IPS DF 4.7 (cell line): ENCODE results near the gene UHRF2.
"Not testable (repeated sequence)": the region's sequence is repeated elsewhere in the genome, so short reads cannot be mapped to it uniquely, and the experiment has no call there.

Experiments
- DNase-seq: peaks from one replicate; pipeline ENCODE4 v3.0.0-alpha.2; 2013; ENCODE audit warnings: low spot score; ENCODE audit errors: extremely low read depth

The UHRF2 gene, protein sequence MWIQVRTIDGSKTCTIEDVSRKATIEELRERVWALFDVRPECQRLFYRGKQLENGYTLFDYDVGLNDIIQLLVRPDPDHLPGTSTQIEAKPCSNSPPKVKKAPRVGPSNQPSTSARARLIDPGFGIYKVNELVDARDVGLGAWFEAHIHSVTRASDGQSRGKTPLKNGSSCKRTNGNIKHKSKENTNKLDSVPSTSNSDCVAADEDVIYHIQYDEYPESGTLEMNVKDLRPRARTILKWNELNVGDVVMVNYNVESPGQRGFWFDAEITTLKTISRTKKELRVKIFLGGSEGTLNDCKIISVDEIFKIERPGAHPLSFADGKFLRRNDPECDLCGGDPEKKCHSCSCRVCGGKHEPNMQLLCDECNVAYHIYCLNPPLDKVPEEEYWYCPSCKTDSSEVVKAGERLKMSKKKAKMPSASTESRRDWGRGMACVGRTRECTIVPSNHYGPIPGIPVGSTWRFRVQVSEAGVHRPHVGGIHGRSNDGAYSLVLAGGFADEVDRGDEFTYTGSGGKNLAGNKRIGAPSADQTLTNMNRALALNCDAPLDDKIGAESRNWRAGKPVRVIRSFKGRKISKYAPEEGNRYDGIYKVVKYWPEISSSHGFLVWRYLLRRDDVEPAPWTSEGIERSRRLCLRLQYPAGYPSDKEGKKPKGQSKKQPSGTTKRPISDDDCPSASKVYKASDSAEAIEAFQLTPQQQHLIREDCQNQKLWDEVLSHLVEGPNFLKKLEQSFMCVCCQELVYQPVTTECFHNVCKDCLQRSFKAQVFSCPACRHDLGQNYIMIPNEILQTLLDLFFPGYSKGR

GRCh38 chr9:6412487-6413364 lies at the start of gene UHRF2:
UHRF2 (plus strand) TSS chr9:6413199; CDS start chr9:6413491, 292 bp downstream.
- DNase-seq = peak; percentile 78

DNA sequence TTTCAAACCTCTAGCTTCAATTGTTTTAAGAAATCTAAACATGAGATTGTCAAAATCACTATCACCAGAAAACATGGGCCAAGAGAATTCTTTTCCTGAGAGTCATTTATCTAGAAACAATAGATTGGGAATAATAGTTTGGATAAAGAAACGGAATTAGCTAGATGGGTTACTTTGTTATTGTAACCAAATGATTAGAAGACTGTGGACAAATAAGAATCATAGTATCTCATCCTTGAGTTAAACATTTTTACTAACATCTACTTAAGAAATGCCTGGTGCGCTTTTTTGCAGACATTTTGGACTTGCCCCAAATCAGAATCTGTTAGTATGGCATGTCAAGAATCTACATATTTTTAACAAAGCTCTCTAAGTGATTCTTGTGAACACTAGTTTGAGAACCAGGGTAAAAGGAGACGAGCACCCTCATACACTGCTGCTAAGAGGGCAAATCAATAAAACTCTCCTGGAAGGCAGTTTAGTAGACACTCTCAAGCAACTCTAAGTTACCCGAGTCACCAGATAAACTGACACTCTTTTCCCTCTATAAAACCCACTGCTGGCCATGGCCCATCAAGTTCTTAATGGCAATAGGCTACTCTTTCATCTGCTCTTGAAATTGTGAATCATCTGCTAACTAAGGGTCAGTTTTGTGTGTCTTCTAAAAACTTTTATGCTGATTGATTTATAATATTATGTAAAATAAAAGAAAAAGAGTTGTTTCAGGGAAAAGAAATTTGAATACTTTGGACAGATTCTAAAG lies 45.7 kb upstream of the UHRF2 start:
- DNase-seq = no peak

DNA sequence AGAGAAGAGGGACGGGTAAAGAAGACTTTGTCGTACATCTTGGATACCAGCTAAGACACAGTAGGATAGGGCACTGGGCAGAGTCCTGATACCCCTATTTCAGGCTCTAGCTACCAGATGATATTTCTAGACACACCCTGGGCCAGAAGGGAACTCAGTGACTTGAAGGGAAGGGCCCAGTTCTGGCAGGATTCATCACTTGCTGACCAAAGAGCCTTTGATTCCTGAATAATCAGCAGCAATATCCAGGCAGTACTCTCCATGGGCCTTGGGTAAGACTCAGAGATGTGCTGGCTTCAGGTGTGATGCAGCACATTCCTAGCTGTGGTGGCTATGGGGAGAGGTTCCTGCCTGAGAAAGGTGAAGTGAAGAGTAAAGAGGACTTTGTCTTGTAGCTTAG lies 44.2 kb upstream of the UHRF2 start:
- DNase-seq = no peak

DNA sequence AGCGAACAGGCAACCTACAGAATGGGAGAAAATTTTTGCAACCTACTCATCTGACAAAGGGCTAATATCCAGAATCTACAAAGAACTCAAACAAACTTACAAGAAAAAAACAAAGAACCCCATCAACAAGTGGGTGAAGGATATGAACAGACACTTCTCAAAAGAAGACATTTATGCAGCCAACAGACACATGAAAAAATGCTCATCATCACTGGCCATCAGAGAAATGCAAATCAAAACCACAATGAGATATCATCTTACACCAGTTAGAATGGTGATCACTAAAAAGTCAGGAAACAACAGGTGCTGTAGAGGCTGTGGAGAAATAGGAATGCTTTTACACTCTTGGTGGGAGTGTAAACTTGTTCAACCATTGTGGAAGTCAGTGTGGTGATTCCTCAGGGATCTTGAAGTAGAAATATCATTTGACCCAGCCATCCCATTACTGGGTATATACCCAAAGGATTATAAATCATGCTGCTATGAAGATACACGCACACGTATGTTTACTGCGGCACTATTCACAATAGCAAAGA lies 31.5 kb upstream of the UHRF2 start:
- DNase-seq = not testable (repeated sequence)

DNA sequence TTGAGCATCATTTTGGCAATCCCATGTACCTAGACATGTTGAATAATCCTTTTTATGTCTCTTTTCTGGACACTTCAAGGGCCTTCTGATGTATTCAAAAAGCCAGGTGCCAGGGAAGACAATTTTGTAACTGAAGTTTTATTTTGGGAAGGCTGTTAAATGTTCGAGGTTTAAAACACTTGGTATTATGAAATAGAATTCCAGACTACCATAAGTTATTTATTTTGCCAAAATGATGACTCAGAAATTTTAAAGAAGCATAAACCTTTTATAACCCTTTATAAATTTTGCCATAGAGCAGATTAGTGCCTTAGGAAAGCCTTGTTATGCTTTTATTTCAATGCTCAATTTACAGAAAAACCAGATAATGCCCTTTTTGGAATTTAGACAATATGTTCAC lies 30.3 kb upstream of the UHRF2 start:
- no peak for DNase-seq

- no peak for DNase-seq
Observed at GRCh38 chr9:6383551-6384225, 29.3 kb upstream of the UHRF2 start.

GRCh38 chr9:6384732-6385131 lies 28.3 kb upstream of the UHRF2 start:
- DNase-seq = no peak

- DNase-seq = no peak
Observed at GRCh38 chr9:6399071-6399470, 13.9 kb upstream of the UHRF2 start.

DNA sequence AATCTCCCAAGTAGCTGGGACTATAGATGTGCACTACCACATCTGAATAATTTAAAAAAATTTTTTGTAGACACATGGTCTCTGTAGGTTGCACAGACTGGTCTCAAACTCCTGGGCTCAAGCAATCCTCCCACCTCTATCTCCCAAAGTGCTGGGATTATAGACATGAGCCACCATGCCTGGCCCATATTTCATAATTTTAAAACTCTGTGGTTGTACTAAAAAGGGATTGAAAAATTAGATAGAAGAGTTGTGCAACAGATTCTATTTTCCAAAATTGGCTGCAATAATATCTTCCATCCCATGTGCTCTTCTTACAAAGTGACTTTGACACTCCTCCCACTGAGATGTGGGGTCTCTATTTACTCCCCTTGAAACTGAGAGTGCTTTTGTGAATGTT lies 7.6 kb upstream of the UHRF2 start:
- DNase-seq = no peak

- DNase-seq = no peak
Observed at GRCh38 chr9:6407778-6408177, 5.2 kb upstream of the UHRF2 start.

DNA sequence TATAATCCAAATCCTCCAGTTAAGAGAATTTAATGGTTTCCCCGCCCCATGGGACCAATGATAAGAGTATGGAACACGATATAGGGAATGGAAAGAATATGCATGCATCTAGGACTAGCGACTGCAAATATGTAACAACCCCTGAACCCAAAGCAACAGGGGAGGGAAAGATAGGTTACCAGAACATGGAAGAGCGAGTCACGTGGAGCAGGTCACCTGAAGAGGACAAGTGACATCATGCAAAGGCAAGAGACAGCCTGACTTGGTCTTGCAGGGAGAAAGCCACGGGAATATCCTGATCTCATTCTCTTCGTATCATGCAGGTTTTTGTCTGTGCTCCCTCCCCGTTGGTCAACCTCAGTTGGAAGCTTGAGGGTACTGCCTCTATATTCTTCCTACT lies 4.7 kb upstream of the UHRF2 start:
- no peak for DNase-seq

GRCh38 chr9:6409811-6410210 lies 3.2 kb upstream of the UHRF2 start:
- DNase-seq = no peak

DNA sequence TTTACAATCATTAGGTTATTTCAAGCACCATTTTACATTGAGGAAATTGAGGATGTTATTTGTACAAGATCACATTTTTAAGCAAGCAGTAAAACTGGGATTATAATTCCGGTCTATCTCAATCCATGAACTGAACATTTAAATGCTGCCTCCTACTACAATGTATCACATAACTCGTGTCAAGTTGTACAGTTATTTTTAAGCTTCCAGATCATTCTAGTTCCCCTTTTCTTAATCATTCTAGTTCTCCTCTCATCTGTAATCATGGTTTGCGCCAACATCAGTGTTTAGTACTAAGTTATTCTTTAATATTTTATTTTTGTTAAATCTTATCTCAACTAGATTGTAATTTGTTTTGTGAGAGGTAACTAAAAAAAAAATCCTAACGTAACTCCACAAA lies 2.4 kb upstream of the UHRF2 start:
- no peak for DNase-seq

DNA sequence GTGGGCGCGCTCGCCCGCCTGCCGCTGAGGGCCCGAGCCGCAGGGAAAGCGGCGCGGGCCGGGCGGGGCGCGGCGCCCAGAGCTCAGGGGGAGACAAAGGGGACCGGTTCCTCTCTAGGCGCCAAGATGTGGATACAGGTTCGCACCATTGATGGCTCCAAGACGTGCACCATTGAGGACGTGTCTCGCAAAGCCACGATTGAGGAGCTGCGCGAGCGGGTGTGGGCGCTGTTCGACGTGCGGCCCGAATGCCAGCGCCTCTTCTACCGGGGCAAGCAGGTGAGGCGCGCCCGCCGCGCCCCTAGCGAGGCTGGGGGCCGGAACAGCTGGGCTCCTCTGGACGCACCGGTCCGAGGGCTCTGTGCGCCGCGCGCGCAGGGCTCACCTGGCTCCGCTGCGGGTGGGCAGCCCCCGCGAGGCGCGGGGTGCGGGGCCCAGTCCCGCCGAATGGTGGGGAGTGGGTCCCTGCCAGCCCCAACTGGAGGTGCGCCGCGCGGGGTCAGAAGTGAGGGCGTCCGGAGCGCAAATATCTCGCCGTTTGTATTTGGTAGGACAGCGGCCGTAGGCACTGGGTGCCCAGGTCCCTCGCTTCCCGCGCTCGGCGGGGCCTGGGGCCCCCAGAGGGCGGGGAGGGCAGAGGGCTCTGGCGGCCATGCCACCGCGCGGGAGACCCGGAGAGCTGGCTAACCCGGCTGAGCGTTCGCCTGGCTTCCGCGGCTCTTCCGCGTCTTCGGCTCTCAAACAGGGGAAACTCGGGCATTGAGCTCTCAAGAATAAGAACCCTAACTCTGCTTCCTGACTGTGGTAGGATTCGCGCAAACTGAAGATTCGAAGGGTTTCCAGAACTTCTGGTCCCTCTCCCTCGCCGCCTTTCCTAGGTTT lies 607 bp downstream of the UHRF2 start:
- DNase-seq = no peak

GRCh38 chr9:6414247-6414641 lies 1.2 kb downstream of the UHRF2 start:
- DNase-seq = no peak

DNA sequence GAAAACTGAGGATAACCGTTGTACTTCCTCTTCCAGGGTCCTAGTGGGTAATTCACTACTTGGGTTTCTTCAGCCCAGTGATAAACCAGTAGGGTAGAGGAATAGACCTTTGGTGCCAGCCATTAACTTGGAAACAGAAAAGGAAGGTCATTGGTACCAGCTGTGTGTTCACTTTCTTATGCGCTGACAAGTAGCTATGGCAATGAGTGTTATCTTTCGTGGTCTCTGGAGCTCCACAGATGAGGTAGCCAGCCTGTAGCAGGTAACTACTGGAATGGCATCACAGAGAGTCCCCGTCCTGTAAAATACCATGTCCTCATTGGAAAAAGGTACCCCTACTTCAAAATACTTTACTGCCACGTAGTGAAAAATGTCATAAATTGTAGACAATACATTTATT lies 2.3 kb downstream of the UHRF2 start:
- DNase-seq = no peak

DNA sequence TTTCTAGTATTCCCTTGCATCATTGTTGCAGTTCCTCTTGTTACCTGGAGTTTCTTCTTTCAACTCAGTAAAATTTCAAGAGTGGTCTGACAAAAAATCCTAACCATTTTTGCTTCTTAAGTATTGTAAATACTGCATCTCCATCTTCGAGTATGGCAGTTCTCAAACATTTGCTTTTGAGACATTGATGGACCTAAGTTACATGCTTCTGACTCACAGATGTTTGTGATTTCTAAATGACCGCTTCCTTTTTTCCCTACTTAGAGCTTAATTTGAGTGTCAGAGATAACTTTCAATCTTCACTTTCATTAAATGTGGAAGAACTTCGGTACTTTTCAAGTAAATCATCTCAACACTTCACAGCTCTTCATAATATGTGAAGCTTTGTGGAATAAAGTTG lies 4.2 kb downstream of the UHRF2 start:
- DNase-seq = no peak

DNA sequence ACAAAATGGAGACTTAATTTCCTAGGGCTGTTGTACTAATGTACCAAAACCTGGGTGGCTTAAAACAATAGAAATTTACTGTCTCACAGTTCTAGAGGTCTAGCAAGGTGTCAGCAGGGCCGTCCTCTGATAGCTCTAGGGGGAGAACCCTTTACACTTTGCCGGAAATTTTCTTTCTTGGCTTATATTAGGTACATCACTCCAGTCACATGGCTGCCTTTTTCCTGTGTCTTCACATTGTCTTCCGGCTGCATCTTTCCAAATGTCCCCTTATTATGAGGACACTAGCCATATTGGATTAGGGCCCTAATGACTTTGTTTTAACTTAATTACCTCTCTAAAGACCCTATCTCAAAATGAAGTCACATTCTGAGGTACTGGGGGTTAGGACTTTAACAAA lies 5.8 kb downstream of the UHRF2 start:
- no peak for DNase-seq

GRCh38 chr9:6424940-6425339 lies 11.9 kb downstream of the UHRF2 start:
- DNase-seq = no peak
